Osteocyte (in vitro differentiated cells): ENCODE measurements around the gene CEP152. TPM values are rescaled to one million over a fixed set of nuclear protein-coding genes. Genes with fewer than 3 reads are reported as not detected.

Source experiments
- DNase-seq: peaks from one replicate; pipeline ENCODE4 v3.0.0; 2021; ENCODE audit warnings: mixed read lengths; ENCODE audit not compliant: unreplicated experiment; ENCODE audit errors: extremely low spot score
- H3K27ac Mint-ChIP-seq: one replicate; pipeline ENCODE4 v1.8.0; 2021; ENCODE audit warnings: mild to moderate bottlenecking, mixed read lengths; ENCODE audit not compliant: unreplicated experiment
- H3K27me3 Mint-ChIP-seq: one replicate; pipeline ENCODE4 v1.8.0; 2021; ENCODE audit warnings: mixed read lengths; ENCODE audit not compliant: unreplicated experiment
- H3K36me3 Mint-ChIP-seq: one replicate; pipeline ENCODE4 v1.8.0; 2021; ENCODE audit warnings: mixed read lengths; ENCODE audit not compliant: unreplicated experiment
- H3K4me1 Mint-ChIP-seq: one replicate; pipeline ENCODE4 v1.8.0; 2021; ENCODE audit warnings: mixed read lengths; ENCODE audit not compliant: unreplicated experiment
- H3K4me3 Mint-ChIP-seq: one replicate; pipeline ENCODE4 v1.8.0; 2021; ENCODE audit warnings: mild to moderate bottlenecking, moderate library complexity, mixed read lengths; ENCODE audit not compliant: unreplicated experiment
- H3K9me3 Mint-ChIP-seq: one replicate; pipeline ENCODE4 v1.8.0; 2021; ENCODE audit warnings: mixed read lengths; ENCODE audit not compliant: unreplicated experiment
- total RNA-seq: library from RNA; stranded (reverse); gene quantifications from 2 replicates; pipeline ENCODE4 v1.2.1, GENCODE V29; 2021
- TF ChIP-seq, protein P1 (sequence below): fragments of 200-600 bp; sonication (generic); IDR thresholded peaks from 2 replicates; pipeline ENCODE4 v1.5.0; 2021; ENCODE audit warnings: antibody characterized with exemption, mild to moderate bottlenecking, moderate library complexity

The CEP152 gene
- total RNA-seq, 1 donor from 2014 or later, result 5.6 TPM

DNA sequence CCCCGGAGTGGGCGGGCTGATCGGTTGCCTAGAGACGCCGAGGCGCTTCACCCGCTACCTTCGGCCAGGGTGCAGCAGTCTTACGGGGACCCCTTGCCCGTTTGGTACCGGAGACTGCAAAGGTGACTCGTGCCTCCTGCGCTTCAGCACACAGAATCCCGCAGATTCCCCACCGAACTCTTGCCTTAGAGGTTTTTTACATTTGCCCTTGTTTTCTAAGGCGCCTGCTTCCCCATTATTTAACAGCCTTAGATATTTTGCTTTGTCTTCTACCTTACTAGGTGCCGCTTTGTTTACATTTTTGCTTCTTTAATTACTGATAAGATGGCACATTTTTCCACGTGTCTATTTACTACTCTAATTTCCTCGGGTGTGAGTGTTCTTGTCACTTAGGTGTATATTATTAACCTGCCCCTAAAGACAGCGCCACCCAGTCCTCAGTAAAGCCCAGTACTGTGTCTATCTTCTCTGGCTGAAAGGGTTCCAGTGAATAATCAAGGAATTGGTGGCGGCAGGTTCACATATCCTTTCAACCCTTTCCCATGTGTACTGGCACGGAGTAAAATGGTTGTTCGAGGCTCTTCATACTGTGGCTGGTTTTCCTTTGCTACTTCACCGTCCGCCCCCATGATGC lies 573 bp upstream of the CEP152 start:
- H3K36me3 Mint-ChIP-seq, result no peaks in the 10 kb centered on the region
- no peaks in the 10 kb centered on the region for H3K27me3 Mint-ChIP-seq
- no peak for DNase-seq
- peaks cover 14% of the 10 kb centered on the region for H3K4me1 Mint-ChIP-seq
- no peaks in the 10 kb centered on the region for H3K9me3 Mint-ChIP-seq
- TF ChIP-seq, protein P1, sequence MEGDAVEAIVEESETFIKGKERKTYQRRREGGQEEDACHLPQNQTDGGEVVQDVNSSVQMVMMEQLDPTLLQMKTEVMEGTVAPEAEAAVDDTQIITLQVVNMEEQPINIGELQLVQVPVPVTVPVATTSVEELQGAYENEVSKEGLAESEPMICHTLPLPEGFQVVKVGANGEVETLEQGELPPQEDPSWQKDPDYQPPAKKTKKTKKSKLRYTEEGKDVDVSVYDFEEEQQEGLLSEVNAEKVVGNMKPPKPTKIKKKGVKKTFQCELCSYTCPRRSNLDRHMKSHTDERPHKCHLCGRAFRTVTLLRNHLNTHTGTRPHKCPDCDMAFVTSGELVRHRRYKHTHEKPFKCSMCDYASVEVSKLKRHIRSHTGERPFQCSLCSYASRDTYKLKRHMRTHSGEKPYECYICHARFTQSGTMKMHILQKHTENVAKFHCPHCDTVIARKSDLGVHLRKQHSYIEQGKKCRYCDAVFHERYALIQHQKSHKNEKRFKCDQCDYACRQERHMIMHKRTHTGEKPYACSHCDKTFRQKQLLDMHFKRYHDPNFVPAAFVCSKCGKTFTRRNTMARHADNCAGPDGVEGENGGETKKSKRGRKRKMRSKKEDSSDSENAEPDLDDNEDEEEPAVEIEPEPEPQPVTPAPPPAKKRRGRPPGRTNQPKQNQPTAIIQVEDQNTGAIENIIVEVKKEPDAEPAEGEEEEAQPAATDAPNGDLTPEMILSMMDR, result no peak
- H3K27ac Mint-ChIP-seq, result peak overlapping the region; percentile 42
- peak overlapping the region; percentile 90 for H3K4me3 Mint-ChIP-seq

DNA sequence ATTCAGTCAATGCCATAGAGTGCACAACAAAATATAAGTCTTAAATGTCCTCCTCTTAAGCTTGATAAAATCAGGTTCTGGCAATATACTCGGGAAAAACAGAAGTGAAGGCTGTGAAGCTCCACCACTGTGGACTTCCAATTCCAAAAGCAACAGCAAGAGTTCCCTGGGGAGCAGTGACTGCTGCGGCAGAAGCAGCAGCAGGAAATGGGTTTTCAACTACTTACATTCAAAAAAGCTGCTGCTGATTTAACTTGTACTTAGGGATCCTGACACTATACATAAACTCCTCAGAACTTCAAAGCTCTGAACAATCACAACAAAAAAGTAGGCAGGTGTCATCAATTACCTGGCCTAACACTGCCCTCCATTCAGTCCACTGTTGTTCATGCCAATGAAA lies 4.7 kb downstream of the CEP152 start:
- Mint-ChIP-seq H3K9me3 (no peaks in the 10 kb centered on the region), H3K36me3 (no peaks in the 10 kb centered on the region), H3K4me1 (peaks cover 52% of the 10 kb centered on the region), H3K4me3 (peak overlapping the region; percentile 52), H3K27me3 (no peaks in the 10 kb centered on the region), H3K27ac (peak overlapping the region; percentile 81)
- DNase-seq, result no peak
- TF ChIP-seq, protein P1, result no peak

DNA sequence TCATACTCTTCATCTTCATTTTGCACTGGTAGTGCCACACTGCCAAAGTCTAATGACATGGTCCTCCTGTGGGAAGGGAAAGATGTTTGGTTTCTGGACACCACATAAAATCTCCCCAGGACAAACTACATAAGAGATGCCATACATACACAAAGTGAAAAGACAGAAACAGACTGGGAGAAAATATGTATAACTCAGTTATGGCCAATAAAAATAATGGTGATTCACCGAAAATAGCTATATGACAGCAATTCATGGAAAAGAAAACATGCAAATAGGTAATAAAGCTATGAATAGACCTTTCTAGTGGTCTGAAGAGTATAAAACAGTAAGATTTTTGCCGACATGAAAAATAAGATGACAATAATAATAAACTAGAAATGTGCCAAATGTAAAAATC lies 5.3 kb downstream of the CEP152 start:
- Mint-ChIP-seq H3K9me3 (no peaks in the 10 kb centered on the region), H3K4me1 (peaks cover 57% of the 10 kb centered on the region), H3K27ac (peak overlapping the region; percentile 81), H3K27me3 (no peaks in the 10 kb centered on the region), H3K4me3 (peak overlapping the region; percentile 52), H3K36me3 (no peaks in the 10 kb centered on the region)
- no peak for DNase-seq
- TF ChIP-seq, protein P1, result no peak

DNA sequence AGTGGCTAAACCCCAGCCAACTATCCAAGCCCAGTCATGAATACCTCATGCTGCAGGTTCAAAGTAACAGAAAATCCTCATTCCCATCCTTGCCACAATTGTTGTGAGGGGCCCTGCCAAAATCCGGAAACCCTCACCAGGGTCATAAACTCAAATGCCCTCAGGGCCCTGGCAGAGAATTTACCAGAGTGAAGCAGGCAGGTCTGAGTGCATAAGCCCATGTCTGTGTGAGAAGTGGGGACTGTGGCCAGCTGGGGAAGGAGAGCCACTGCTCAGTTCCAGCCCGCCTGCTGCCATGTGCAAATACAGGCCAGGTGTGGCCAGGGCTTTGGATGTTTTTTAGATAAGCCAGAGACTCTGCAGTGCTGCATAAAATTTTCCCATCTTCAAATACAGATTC lies 7.0 kb downstream of the CEP152 start:
- Mint-ChIP-seq H3K27me3 (no peaks in the 10 kb centered on the region), H3K9me3 (no peaks in the 10 kb centered on the region), H3K4me3 (no peak overlapping the region), H3K4me1 (peaks cover 50% of the 10 kb centered on the region), H3K36me3 (no peaks in the 10 kb centered on the region), H3K27ac (peak overlapping the region; percentile 48)
- no peak for DNase-seq
- TF ChIP-seq, protein P1, result no peak

DNA sequence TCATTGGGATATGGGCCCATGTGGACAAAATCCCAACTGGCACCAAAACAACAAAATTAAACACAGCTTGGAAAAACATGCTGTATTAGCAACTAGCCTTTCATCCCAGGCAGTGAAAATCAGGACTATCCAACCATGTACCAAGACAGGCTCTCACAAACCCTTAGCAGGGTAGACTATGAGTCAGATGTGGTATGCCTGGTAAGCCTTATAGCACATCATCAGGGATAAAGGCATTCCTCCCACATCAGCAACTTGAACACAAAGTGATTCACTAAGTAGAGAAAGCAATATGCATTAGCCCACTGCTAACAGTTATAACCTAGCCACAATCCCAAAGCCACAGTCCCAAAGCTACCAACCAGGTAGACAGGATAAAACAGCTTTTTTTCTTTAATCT lies 8.0 kb downstream of the CEP152 start:
- Mint-ChIP-seq H3K4me3 (no peak overlapping the region), H3K27me3 (no peaks in the 10 kb centered on the region), H3K9me3 (no peaks in the 10 kb centered on the region), H3K36me3 (no peaks in the 10 kb centered on the region), H3K27ac (peak overlapping the region; percentile 36), H3K4me1 (peaks cover 50% of the 10 kb centered on the region)
- TF ChIP-seq, protein P1, result no peak
- no peak for DNase-seq
